ENCODE measurements around the gene SMIM14.

The SMIM14 gene

DNA sequence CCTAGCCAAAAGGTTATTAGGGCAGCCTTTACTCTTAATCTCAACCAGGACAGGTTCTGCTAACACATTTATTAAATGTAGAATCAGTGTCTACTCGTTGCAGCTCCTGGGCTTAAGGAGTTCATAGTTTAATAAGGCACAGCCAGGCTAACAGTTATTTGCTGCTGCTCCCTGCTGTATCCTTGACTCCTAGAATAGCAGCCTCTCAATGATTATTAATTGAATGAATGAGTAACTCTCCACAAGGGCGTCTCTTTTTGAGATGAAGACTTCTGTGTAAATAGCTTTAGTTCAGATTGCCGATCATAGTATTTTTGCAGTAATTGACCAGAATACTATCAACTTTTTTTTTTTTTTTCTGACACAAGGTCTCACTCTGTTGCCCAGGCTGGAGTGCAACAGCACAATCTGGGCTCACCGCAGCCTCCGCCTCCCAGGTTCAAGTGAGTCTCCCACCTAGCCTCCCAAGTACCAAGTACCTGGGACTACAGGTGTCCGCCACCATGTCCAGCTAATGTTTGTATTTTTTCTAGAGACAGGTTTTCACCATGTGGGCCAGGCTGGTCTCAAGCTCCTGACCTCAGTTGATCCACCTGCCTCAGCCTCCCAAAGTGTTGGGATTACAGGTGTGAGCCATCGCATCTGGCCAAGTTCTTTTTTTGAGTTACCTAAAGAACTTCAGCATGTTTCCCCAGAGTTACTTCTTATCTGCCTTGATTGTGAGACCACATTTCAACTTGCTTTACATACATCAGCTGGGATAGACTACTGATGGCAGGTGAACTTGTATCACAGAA, 114.3 kb downstream of the SMIM14 start:
- Histone ChIP-seq H3K9me2 (replicated peaks; ENCODE audit: insufficient read depth, low read length) (no peaks in the 10 kb centered on the region), H3K4me2 (ENCODE audit: low read depth, low read length, poor library complexity, severe bottlenecking) (no peak overlapping the region), H2AFZ (ENCODE audit: low read depth, low read length, severe bottlenecking) (no peak overlapping the region), H4K20me1 (ENCODE audit: low read depth, low read length) (no peaks in the 10 kb centered on the region), H3K4me3 (ENCODE audit: insufficient read depth, low read length, poor library complexity, severe bottlenecking) (no peak overlapping the region), H3K27me3 (ENCODE audit: low read length) (no peaks in the 10 kb centered on the region), H3K27ac (ENCODE audit: low read depth, low read length) (no peak overlapping the region), H3F3A (ENCODE audit: insufficient read depth) (peaks cover 9% of the 10 kb centered on the region; the same call in 1 of the 2 replicates), H3K9ac (ENCODE audit: low read length) (no peak overlapping the region), H3K36me3 (ENCODE audit: low read length) (no peaks in the 10 kb centered on the region), H3K9me3 (ENCODE audit: insufficient read depth, low read length) (no peaks in the 10 kb centered on the region), H3K79me2 (ENCODE audit: insufficient read depth, low read length) (no peaks in the 10 kb centered on the region; the same call in none of the 2 replicates)
- TF ChIP-seq, protein P1, sequence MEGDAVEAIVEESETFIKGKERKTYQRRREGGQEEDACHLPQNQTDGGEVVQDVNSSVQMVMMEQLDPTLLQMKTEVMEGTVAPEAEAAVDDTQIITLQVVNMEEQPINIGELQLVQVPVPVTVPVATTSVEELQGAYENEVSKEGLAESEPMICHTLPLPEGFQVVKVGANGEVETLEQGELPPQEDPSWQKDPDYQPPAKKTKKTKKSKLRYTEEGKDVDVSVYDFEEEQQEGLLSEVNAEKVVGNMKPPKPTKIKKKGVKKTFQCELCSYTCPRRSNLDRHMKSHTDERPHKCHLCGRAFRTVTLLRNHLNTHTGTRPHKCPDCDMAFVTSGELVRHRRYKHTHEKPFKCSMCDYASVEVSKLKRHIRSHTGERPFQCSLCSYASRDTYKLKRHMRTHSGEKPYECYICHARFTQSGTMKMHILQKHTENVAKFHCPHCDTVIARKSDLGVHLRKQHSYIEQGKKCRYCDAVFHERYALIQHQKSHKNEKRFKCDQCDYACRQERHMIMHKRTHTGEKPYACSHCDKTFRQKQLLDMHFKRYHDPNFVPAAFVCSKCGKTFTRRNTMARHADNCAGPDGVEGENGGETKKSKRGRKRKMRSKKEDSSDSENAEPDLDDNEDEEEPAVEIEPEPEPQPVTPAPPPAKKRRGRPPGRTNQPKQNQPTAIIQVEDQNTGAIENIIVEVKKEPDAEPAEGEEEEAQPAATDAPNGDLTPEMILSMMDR (IDR thresholded peaks at IDR 0.05; ENCODE audit: insufficient read depth, low read length, poor library complexity, severe bottlenecking) = no peak
- no peak for TF ChIP-seq EZH2phosphoT487 (conservative IDR thresholded peaks at IDR 0.05; ENCODE audit: low read length)

DNA sequence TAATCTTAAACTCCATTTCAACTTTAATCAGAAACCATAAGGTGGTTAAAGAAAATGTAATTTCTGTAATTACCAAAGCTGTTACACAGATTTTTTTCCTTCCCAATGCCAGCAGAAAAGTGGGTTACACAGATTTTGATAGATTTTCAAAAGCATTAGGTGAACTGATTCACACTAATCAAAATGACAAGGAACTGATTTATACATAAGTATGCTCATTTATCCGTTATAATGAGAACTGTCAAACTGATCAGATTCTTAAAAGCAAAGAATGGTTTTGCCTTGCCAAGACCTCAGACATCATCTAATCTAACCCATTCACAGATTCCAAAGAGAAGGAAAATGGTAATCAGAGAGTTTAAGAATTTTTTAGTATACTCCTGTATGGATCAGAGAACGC, 116.6 kb downstream of the SMIM14 start:
- Histone ChIP-seq H3K27me3 (ENCODE audit: low read length) (no peaks in the 10 kb centered on the region), H2AFZ (ENCODE audit: low read depth, low read length, severe bottlenecking) (no peak overlapping the region), H3K27ac (ENCODE audit: low read depth, low read length) (no peak overlapping the region), H3F3A (ENCODE audit: insufficient read depth) (peaks cover 5% of the 10 kb centered on the region; the same call in 1 of the 2 replicates), H3K36me3 (ENCODE audit: low read length) (no peaks in the 10 kb centered on the region), H3K9me2 (replicated peaks; ENCODE audit: insufficient read depth, low read length) (no peaks in the 10 kb centered on the region), H3K79me2 (ENCODE audit: insufficient read depth, low read length) (no peaks in the 10 kb centered on the region; the same call in none of the 2 replicates), H3K9me3 (ENCODE audit: insufficient read depth, low read length) (no peaks in the 10 kb centered on the region), H3K4me3 (ENCODE audit: insufficient read depth, low read length, poor library complexity, severe bottlenecking) (no peak overlapping the region), H3K9ac (ENCODE audit: low read length) (no peak overlapping the region), H4K20me1 (ENCODE audit: low read depth, low read length) (no peaks in the 10 kb centered on the region), H3K4me2 (ENCODE audit: low read depth, low read length, poor library complexity, severe bottlenecking) (no peak overlapping the region)
- TF ChIP-seq EZH2phosphoT487 (conservative IDR thresholded peaks at IDR 0.05; ENCODE audit: low read length) = no peak
- TF ChIP-seq, protein P1 (IDR thresholded peaks at IDR 0.05; ENCODE audit: insufficient read depth, low read length, poor library complexity, severe bottlenecking) = no peak

DNA sequence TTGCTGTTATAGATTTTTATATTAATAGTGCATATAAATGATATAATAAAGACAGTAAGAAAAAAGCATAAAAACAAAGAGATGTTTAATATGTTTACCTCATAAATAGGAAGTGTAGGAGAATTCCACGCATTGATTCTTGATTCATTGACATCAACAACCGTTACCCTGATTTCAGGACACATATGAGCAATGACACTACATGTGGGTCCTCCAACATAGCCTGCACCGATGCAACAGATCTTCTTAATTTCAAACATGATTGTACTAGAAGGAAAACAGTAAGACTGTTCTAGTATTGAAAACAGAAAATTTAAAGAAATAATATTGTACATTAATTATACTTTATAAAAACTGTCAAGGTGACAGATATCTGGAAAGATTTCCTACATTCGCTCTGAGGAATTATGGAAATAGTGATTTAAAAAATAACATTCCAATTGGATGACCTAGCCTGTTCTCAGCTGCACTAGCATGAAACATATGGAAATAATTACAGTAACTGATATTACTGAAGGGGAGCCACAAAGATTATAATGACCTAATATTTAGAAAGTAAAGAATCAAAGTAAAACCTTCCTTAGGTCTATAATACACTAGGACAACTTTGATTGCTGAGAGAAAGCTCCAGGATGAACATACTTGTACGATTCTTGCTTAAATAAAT, 117.3 kb downstream of the SMIM14 start:
- Histone ChIP-seq H3F3A (ENCODE audit: insufficient read depth) (peaks cover 5% of the 10 kb centered on the region; the same call in 1 of the 2 replicates), H3K9me2 (replicated peaks; ENCODE audit: insufficient read depth, low read length) (no peaks in the 10 kb centered on the region), H3K27ac (ENCODE audit: low read depth, low read length) (no peak overlapping the region), H3K9me3 (ENCODE audit: insufficient read depth, low read length) (no peaks in the 10 kb centered on the region), H4K20me1 (ENCODE audit: low read depth, low read length) (no peaks in the 10 kb centered on the region), H2AFZ (ENCODE audit: low read depth, low read length, severe bottlenecking) (no peak overlapping the region), H3K4me3 (ENCODE audit: insufficient read depth, low read length, poor library complexity, severe bottlenecking) (no peak overlapping the region), H3K27me3 (ENCODE audit: low read length) (no peaks in the 10 kb centered on the region), H3K9ac (ENCODE audit: low read length) (no peak overlapping the region), H3K36me3 (ENCODE audit: low read length) (no peaks in the 10 kb centered on the region), H3K4me2 (ENCODE audit: low read depth, low read length, poor library complexity, severe bottlenecking) (no peak overlapping the region), H3K79me2 (ENCODE audit: insufficient read depth, low read length) (no peaks in the 10 kb centered on the region; the same call in none of the 2 replicates)
- TF ChIP-seq, protein P1 (IDR thresholded peaks at IDR 0.05; ENCODE audit: insufficient read depth, low read length, poor library complexity, severe bottlenecking) = no peak
- no peak for TF ChIP-seq EZH2phosphoT487 (conservative IDR thresholded peaks at IDR 0.05; ENCODE audit: low read length)
